HL-60 (cell line): ENCODE measurements around the gene HOXA2.

ENCODE experiments used
- DNase-seq, 2 experiments: peaks; one replicate each; pipeline ENCODE4 v3.0.0-alpha.2; 2010 to 2020; ENCODE audit warnings: low read depth in 1 of 2, low spot score in 1 of 2
- H3K27ac ChIP-seq: fragments of 250-450 bp; sonication (Bioruptor Pico); replicated peaks from 2 replicates; pipeline ENCODE4 v1.5.1; 2020; ENCODE audit warnings: mild to moderate bottlenecking, moderate library complexity
- H3K27me3 ChIP-seq: fragments of 250-450 bp; sonication (Bioruptor Pico); 2 replicates; pipeline ENCODE4 v1.5.1; 2021; ENCODE audit warnings: mild to moderate bottlenecking, moderate library complexity; ENCODE audit not compliant: insufficient read depth, poor library complexity, severe bottlenecking
- H3K4me3 ChIP-seq: replicated peaks from 2 replicates; pipeline ENCODE4 v1.5.1; 2011; ENCODE audit warnings: mild to moderate bottlenecking, control low read depth, low read length; ENCODE audit not compliant: insufficient read depth
- GABPA ChIP-seq: IDR thresholded peaks from 2 replicates; pipeline ENCODE4 v1.6.1; 2012; ENCODE audit warnings: low read depth
- POLR2AphosphoS5 ChIP-seq: IDR thresholded peaks from 2 replicates; pipeline ENCODE4 v1.6.1; 2012; ENCODE audit warnings: low read depth
- REST ChIP-seq: IDR thresholded peaks from 2 replicates; pipeline ENCODE4 v1.6.1; 2012; ENCODE audit warnings: low read depth; ENCODE audit not compliant: insufficient replicate concordance
- SPI1 ChIP-seq: IDR thresholded peaks from 2 replicates; pipeline ENCODE4 v1.6.1; 2012; ENCODE audit warnings: low read depth, mild to moderate bottlenecking, borderline replicate concordance
- TF ChIP-seq, protein P1 (sequence below): IDR thresholded peaks from one replicate; pipeline ENCODE4 v1.5.1; 2011; ENCODE audit warnings: low read length, control low read depth, inconsistent platforms; ENCODE audit not compliant: insufficient read depth

Gene HOXA2

DNA sequence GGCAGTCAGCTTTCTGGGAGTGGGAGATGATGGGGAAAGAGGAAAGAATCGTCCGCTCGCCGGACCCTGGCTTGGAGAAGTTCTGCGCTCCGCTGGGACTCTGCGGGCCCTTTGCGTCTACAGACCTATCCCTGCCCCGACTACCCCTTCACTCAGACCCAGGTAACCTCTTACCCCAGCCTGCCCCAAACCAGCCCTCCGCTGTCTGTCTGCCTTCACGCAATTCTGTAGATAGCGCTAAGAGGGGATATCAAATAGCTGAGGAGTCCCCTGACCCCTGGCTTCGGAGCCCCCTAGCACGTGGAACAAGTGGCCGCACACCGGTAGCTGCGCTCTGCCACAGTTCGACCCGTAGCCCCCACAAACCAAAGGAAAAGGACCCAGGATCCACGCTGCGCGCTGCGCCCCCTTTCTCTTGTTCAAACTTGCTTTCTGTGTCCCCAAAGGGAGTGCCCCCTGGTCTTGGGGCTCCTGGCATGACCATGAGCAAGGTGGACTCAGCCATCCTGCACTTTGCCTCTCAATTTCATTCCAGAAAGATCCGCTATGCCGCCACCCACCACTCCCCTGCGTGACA is 21.1 kb upstream of the HOXA2 start:
- DNase-seq, result no peak
- Histone ChIP-seq H3K4me3 (no peak overlapping the region), H3K27ac (no peak overlapping the region), H3K27me3 (peaks cover 4% of the 10 kb centered on the region)
- no peak for TF ChIP-seq SPI1
- TF ChIP-seq, protein P1, sequence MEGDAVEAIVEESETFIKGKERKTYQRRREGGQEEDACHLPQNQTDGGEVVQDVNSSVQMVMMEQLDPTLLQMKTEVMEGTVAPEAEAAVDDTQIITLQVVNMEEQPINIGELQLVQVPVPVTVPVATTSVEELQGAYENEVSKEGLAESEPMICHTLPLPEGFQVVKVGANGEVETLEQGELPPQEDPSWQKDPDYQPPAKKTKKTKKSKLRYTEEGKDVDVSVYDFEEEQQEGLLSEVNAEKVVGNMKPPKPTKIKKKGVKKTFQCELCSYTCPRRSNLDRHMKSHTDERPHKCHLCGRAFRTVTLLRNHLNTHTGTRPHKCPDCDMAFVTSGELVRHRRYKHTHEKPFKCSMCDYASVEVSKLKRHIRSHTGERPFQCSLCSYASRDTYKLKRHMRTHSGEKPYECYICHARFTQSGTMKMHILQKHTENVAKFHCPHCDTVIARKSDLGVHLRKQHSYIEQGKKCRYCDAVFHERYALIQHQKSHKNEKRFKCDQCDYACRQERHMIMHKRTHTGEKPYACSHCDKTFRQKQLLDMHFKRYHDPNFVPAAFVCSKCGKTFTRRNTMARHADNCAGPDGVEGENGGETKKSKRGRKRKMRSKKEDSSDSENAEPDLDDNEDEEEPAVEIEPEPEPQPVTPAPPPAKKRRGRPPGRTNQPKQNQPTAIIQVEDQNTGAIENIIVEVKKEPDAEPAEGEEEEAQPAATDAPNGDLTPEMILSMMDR, result no peak
- no peak for TF ChIP-seq GABPA
- TF ChIP-seq REST, result no peak
- TF ChIP-seq POLR2AphosphoS5, result no peak

GRCh38 chr7:27123007-27123476 is 20.6 kb upstream of the HOXA2 start:
- Histone ChIP-seq H3K27ac (no peak overlapping the region), H3K27me3 (peaks cover 4% of the 10 kb centered on the region), H3K4me3 (no peak overlapping the region)
- no peak for TF ChIP-seq SPI1
- no peak for TF ChIP-seq GABPA
- no peak for TF ChIP-seq POLR2AphosphoS5
- TF ChIP-seq REST, result no peak
- TF ChIP-seq, protein P1, result no peak
- DNase-seq, result no peak

- no peak overlapping the region for H3K27ac ChIP-seq
- no peak for DNase-seq
- TF ChIP-seq, protein P1, result no peak
- TF ChIP-seq REST (no peak), GABPA (no peak), POLR2AphosphoS5 (no peak), SPI1 (no peak)
- H3K27me3 ChIP-seq, result peaks cover 4% of the 10 kb centered on the region
- no peak overlapping the region for H3K4me3 ChIP-seq
Measured at GRCh38 chr7:27122077-27122910, 19.8 kb upstream of the HOXA2 start.
